GM18951 (cell line): ENCODE data around the gene DNMBP.
"Not testable (repeated sequence)": the region's sequence is repeated elsewhere in the genome, so short reads cannot be mapped to it uniquely, and the experiment has no call there.

Source experiments
- POLR2A ChIP-seq: IDR thresholded peaks from 4 replicates; pipeline ENCODE4 v1.6.1; 2011; ENCODE audit warnings: mild to moderate bottlenecking; ENCODE audit not compliant: insufficient read length, insufficient read depth; ENCODE audit errors: extremely low read depth
- in situ Hi-C: fragments of 300-500 bp; cut with MboI; formaldehyde crosslinking; loops from one replicate; pipeline ENCODE4 v1.12.0; 2022; ENCODE audit warnings: low sequenced_read_pairs, mixed read lengths, inconsistent platforms; ENCODE audit not compliant: unreplicated experiment

DNMBP gene

DNA sequence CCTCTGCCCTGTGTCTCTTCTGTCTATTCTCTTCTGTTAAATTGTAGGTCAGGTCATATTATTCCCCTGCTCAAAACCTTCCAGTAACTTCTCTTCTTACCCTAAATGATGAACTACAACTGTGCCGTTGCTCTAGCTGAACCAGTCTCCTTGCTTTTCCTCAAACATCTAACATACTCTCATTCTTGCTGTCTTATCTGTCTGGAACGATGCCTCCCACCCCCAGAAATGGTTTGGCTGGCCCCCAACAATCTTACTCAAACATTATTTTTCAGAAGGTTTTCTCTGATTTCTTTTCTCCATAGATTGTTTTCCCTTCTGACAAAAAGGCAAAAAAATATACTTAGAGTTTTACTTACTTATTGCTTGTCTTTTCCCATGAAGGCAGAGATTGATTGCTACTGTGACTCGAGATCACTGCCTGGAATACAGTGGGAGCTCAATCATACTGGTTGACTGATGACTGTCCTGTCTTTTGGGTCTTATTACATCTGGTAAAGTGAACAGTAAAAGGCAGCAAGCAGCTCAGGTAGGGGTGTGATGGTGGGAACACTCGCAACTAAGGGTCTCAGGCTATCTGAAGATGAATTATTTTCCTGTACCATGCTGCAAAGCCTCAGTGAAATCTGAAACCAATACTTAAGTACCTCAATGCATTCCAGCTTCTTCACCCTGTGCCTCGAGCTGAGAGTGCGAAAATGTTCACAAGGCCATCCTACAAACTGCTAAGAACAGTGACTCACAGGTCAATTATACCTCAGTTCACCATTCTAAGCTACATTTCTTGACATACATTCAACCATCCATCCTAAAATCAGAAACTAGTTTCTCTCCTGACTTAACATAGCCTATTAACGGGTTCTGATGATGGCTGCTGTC, 67.6 kb downstream of the DNMBP start:
- in situ Hi-C loops, result no loop called here
- TF ChIP-seq POLR2A, result no peak

DNA sequence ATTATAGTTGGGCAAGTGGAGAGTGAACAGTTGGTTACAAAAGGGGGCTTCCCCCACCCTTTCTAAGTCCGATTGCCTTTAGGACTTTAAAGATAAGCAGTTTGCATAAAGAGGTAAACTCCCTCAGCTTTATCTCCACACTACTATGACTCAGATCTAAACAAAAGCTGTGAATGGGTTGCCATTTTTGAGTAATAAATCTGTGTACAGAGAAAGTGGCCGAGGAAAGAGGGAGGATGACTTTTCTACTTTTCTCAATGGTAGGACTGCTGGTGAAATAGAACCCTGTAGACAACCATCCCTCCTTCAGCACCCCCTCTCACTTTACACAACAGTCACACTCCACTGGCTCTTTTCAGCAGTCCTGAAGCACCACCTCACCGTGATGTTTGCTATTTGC, 71.2 kb downstream of the DNMBP start:
- in situ Hi-C loops, result no loop called here
- no peak for TF ChIP-seq POLR2A

DNA sequence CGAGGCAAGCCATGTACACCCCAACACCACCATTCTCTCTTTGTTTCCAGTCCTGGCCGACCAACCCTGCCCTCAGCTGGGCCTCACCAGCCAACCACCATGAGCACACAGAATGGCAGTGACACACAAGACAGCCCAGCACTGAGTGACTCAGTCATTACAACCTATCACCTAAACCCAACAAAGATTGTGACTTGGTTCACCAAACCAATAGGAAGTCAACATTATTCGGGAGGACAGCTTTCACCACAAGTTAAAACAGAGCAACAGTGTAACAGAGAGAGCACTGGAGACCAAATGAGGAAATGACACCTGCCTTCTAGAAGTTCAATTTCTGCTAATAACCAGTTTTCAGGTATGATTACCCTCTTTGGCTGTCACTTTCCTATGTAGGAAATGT, 72.1 kb downstream of the DNMBP start:
- in situ Hi-C loops, result no loop called here
- no peak for TF ChIP-seq POLR2A

DNA sequence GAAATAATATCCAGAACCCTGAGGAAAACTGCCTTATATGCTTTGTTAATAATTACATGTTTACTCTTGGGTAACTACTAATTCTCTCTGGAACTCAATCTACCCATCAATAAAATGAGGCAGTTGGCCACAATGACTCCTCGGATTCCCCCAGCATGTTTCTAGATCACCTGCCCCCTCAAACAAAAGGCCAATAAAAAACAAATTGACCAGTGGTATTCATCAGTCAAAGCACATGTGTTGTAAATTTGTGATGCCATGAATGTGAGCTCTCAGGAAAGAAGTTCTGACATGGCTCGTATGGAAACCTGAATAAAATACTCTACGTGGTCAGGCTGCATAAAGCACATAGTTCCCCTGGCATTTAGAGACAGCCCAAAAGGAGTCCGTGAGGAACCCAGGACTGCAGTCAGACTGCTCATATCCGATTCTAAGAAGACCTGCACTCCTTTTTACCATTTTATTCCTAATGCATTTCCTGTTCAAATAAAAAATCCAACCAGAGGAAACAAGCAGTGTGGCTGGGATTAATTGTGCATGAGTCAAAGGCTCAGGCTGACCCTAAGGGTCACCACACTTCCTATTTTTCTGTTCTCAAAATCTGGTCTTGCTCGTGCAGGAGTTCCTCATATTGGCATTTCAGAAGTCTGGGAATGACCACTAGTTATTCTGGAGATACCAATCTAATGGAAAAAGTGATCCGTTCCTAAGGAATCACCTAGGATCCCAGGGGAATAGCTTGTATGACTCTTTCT, 77.4 kb downstream of the DNMBP start:
- in situ Hi-C loops, result not testable (repeated sequence)

DNA sequence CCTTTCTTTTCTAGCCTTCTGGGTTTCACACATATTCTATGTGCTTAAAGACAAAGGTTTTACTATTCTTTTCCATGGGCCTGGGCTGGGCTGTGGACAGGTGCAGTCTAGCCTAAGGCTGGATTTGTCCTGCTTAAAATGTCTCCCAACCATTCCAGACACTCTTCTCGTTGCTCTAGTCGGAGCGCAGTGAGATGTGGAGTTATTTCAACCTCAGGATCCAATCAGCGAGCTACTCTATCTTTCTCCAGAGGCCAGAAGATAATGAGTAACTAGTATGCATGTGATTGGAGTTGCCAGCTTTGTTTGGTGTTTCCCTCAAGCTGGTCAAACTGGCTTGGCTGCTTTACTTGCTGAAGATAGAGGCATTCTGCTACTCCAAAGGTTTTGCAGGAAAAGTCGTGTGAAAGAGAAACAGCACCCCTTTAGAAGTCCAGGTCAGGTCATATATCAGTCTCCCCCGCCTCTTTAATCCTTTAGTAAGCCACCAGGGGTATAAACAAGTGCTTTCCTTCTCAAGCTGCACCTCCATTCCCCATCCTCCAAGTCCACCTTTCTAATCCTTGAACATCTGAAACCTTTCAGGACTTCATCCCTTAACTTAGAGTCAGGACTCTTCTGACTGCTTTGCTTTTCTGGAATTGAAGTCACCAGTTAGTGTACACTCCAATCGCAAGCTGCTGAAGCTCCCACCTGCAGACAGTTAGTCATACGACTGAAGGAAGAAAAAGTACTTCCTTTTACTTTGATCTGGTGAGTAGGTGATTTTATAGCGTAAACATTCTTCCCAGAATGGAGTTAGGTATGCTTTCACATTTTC, 78.8 kb downstream of the DNMBP start:
- no peak for TF ChIP-seq POLR2A
- in situ Hi-C loops, result no loop called here

DNA sequence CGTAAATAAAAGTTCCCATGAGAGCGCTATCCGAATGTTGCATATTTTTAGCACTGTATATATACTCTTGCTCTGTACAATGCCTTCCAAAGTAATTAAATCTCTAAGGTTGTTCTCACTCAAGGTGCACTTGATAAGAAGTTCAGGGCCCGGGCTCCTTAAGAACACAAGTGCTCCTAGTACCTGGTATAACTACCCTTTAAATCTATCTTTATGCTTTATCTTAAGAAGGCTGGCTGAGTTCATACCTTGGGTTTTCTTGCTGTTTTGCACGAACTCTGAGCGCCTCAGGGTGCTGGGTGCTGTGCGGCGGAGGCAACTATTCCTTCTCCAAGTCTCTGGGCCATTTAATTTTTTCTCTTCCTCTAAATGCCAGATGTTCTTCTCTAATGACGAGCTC, 80.4 kb downstream of the DNMBP start:
- no peak for TF ChIP-seq POLR2A
- in situ Hi-C loops, result no loop called here

DNA sequence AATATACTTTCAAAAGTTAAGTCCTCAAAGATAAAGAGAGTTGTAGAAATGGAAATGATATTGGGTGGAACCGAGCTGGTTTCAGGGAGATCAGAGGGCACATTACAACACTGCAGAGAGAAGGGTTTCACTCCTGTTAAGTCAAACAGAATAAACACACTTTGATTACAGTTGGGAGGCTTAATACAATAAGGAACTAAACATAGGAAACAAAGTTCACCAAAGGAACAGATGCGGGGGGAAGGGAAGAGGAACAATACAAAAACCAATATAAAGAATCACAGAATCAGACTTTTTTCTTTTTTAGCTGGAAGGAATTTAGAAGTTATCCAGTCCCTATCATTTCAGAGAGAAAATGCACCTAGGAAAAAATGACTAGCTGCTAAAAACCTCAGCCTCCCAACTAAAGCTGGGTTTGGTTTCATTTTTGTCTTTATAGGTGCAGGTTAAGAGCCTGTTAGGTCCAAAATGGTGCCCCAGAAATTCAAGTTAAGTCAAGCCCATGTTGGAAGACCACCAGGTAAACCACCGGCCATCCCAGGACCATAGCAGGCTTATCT, 81.9 kb downstream of the DNMBP start:
- in situ Hi-C loops, result no loop called here
- no peak for TF ChIP-seq POLR2A

DNA sequence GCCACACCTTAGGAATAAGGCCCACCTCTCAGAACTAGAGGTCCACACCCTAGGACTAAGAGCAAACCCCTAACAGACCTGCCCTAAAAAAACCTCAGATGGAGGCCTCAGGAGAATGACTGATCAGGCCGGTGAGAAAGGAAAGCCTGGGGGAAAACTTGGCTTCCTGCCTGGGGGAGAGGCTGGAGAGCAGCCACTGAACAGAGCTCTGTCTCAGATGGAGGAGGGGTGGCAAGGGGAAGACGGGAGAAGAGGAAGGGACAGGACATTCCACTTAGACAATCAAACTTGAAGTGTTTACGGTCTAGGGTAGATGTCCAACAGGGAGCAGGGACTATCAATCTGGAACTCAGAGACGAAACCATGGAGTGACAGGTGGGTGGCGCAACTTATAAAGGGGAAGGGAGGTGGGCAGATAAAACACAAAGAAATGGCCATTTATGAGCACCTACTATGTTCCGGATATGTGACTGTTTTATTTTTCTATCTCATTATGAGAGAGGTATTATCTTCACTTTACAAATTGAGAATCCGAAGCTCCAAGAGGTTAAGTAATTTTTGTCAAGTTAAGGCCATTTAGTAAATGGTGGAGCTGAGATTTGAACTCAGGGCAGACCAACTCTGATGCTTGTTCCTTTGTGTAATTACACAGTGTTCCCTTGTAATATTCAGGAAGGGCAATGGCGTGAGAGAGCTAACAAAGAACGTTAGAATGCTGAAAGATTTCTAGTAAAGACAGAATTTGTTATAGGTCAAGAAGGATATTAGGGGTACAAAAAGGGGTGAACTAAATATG, 82.6 kb downstream of the DNMBP start:
- in situ Hi-C loops, result no loop called here
- TF ChIP-seq POLR2A, result no peak

DNA sequence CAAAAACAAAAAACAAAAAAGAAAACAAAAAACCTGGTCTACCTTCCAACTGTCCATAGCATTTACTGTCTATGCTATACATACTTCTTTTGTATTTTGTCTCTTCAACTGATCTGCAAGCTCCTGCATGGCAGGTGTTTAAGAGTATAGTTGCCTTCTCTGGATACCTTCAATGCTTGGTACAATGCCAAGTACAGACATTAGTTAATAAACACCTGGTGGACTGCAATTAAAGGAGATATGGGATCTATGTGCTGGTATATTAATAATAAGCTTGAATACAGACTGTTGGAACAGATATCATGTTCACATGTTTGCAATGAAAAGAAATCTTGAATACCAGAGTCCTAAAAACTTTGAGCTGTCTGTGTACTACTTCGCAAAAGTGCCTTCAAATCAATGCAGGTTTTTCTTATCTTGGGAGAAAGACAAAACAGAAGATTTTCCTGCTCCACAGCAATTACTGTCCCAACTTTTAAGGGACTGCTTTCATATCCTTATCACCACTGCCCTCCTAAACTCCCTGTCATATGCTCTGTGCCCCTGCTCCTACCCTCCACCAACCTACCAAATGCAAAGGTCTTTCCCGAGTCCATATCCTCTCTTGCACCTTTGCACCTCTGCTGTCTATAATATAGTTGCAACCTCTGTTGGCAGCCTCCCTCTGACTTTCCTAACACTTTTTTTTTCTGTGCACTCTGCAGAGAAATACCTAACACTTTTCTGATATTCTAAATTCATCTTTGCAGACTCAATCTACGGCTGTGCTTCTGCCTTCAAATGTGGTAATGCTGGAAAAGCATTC, 85.1 kb downstream of the DNMBP start:
- in situ Hi-C loops, result no loop called here
- no peak for TF ChIP-seq POLR2A

DNA sequence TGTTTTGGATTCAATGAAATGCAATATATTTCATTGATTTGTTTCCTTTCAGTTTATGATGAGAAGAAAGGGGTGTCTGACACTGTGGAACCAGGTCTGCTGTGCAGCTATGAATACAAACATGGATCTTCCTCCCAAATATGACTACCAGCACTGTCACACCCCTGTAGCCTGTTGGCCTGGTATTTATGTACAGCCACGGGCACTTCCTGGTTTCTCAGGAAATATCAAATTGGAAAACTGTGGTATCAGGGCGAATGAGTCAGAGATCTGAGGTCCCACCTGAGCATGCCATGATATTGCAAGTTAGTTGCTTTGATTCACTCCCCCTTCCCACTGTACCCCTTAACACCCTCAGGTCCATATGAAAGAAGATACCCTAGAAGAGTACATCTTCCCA, 87.8 kb downstream of the DNMBP start:
- no peak for TF ChIP-seq POLR2A
- in situ Hi-C loops, result no loop called here

DNA sequence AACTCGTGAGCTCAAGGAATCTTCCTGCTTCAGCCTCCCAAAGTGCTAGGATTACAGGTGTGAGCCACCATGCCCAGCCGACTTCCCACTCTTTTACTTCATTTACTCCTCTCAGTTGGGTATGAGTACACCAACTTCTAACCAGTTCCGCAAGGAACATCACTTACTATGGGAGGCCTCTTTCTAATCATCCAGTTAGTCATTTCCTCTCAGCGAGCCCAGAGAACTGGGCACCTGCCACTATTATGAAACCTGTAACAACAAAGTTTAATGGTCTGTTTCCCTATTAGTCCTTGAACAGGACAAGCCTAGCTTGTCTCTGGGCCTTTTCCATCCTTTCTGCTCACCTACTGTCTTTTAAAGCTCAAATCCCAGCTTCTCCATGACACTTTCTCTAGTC, 88.8 kb downstream of the DNMBP start:
- no peak for TF ChIP-seq POLR2A
- in situ Hi-C loops, result no loop called here

DNA sequence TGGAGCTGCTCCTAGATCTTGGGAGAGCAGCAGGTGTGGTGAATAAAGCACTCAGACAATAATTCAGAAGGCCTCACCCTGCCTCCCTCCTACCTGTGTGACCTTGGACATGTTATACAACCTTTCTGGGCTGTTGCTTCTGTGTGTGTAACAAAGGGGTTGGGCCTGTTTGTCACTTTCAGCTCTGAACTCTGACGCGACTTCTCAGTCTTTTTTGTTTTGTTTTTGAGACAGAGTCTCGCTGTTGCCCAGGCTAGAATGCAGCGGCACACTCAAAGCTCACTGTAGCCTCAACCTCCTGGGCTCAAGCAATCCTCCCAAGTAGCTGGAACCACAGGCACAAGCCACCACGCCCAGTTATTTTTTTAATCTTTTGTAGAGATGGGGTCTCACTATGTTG, 89.3 kb downstream of the DNMBP start:
- TF ChIP-seq POLR2A, result no peak
- in situ Hi-C loops, result no loop called here
